GM21723 (cell line): ENCODE measurements around the gene KDM6B.

Experiments used
- ATAC-seq: cut with Tn5 transposase; IDR thresholded peaks from one replicate; pipeline ENCODE4 v1.9.1; 2021; ENCODE audit warnings: mild to moderate bottlenecking, moderate library complexity; ENCODE audit not compliant: unreplicated experiment

KDM6B gene

GRCh38 chr17:7875804-7876370 is 41.9 kb downstream of the KDM6B start:
- ATAC-seq, result no peak

GRCh38 chr17:7878234-7878633 is 44.2 kb downstream of the KDM6B start:
- ATAC-seq, result no peak

GRCh38 chr17:7880076-7880868 is 46.3 kb downstream of the KDM6B start:
- ATAC-seq, result no peak

GRCh38 chr17:7881276-7882054 is 47.4 kb downstream of the KDM6B start:
- ATAC-seq, result no peak

- no peak for ATAC-seq
Measured at GRCh38 chr17:7882068-7882467, 48.1 kb downstream of the KDM6B start.

- ATAC-seq, result no peak
Measured at GRCh38 chr17:7882629-7883028, 48.6 kb downstream of the KDM6B start.
